Liver (tissue), 3 donors: ENCODE data around the gene CHAT.

ENCODE experiments used
- EGR1 ChIP-seq, 2 donors: IDR thresholded peaks; 2 replicates each; pipeline ENCODE4 v1.6.1; 2016 to 2018; ENCODE audit warnings: antibody characterized with exemption in 2 of 2, low read depth in 2 of 2
- FOXA1 ChIP-seq: IDR thresholded peaks from 2 replicates; pipeline ENCODE4 v1.6.1; 2016; ENCODE audit warnings: antibody characterized with exemption
- HNF4G ChIP-seq: IDR thresholded peaks from 2 replicates; pipeline ENCODE4 v1.6.1; 2016; ENCODE audit warnings: antibody characterized with exemption
- JUND ChIP-seq, 2 donors: IDR thresholded peaks; 2 replicates each; pipeline ENCODE4 v1.6.1; 2016; ENCODE audit warnings: antibody characterized with exemption in 2 of 2
- RAD21 ChIP-seq, 2 donors: IDR thresholded peaks; 2 replicates each; pipeline ENCODE4 v1.6.1; 2016; ENCODE audit warnings: antibody characterized with exemption in 2 of 2, mild to moderate bottlenecking in 2 of 2
- SP1 ChIP-seq: IDR thresholded peaks from 2 replicates; pipeline ENCODE4 v1.6.1; 2018; ENCODE audit warnings: antibody characterized with exemption, mild to moderate bottlenecking
- TAF1 ChIP-seq: conservative IDR thresholded peaks from 2 replicates; pipeline ENCODE4 v1.6.1; 2016; ENCODE audit warnings: antibody characterized with exemption, mild to moderate bottlenecking
- YY1 ChIP-seq: IDR thresholded peaks from 2 replicates; pipeline ENCODE4 v1.6.1; 2016; ENCODE audit warnings: antibody characterized with exemption, mild to moderate bottlenecking
- TF ChIP-seq, protein P1 (sequence below): fragments of 150-350 bp; IDR thresholded peaks from 2 replicates; pipeline ENCODE4 v1.5.1; 2017; ENCODE audit warnings: improper control_type of control experiment, low read depth, low read length; ENCODE audit not compliant: missing input control
- TF ChIP-seq, protein P2 (sequence below): IDR thresholded peaks from 2 replicates; pipeline ENCODE4 v1.6.1; 2016; ENCODE audit warnings: antibody characterized with exemption
- TF ChIP-seq, protein P3 (sequence below): IDR thresholded peaks from 2 replicates; pipeline ENCODE4 v1.6.1; 2016; ENCODE audit warnings: antibody characterized with exemption, mild to moderate bottlenecking
- donor health status: healthy.
- donor health status: healthy.

DNA sequence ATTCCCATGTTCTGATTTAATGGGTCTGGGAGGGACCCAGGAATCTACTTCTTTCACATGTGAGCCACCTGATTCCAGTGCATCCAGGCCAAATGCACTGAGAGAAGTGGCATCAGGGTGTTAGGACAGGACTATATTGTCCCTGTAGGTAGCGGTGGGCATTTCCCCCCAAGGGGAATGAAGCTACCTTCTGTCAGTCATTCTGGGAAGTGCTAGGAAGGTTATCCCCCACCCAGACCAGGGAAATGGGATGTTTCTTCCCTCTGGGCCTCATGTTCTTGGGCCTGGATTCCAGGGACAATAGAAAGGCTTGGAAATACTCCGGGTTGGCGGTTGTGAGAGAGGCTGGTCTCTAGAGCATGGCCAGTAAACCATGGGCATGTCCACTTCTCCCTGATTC lies 86.4 kb downstream of the CHAT start:
- TF ChIP-seq HNF4G (no peak), TAF1 (no peak), SP1 (no peak), EGR1 (IDR thresholded peaks at IDR 0.05; ENCODE audit: low read depth in 2 of 2) (no peak), FOXA1 (no peak), RAD21 (IDR thresholded peaks at IDR 0.05) (no peak), YY1 (no peak), JUND (IDR thresholded peaks at IDR 0.05) (no peak)
- TF ChIP-seq, protein P1, sequence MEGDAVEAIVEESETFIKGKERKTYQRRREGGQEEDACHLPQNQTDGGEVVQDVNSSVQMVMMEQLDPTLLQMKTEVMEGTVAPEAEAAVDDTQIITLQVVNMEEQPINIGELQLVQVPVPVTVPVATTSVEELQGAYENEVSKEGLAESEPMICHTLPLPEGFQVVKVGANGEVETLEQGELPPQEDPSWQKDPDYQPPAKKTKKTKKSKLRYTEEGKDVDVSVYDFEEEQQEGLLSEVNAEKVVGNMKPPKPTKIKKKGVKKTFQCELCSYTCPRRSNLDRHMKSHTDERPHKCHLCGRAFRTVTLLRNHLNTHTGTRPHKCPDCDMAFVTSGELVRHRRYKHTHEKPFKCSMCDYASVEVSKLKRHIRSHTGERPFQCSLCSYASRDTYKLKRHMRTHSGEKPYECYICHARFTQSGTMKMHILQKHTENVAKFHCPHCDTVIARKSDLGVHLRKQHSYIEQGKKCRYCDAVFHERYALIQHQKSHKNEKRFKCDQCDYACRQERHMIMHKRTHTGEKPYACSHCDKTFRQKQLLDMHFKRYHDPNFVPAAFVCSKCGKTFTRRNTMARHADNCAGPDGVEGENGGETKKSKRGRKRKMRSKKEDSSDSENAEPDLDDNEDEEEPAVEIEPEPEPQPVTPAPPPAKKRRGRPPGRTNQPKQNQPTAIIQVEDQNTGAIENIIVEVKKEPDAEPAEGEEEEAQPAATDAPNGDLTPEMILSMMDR: no peak
- TF ChIP-seq, protein P2, sequence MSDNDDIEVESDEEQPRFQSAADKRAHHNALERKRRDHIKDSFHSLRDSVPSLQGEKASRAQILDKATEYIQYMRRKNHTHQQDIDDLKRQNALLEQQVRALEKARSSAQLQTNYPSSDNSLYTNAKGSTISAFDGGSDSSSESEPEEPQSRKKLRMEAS: no peak
- TF ChIP-seq, protein P3, sequence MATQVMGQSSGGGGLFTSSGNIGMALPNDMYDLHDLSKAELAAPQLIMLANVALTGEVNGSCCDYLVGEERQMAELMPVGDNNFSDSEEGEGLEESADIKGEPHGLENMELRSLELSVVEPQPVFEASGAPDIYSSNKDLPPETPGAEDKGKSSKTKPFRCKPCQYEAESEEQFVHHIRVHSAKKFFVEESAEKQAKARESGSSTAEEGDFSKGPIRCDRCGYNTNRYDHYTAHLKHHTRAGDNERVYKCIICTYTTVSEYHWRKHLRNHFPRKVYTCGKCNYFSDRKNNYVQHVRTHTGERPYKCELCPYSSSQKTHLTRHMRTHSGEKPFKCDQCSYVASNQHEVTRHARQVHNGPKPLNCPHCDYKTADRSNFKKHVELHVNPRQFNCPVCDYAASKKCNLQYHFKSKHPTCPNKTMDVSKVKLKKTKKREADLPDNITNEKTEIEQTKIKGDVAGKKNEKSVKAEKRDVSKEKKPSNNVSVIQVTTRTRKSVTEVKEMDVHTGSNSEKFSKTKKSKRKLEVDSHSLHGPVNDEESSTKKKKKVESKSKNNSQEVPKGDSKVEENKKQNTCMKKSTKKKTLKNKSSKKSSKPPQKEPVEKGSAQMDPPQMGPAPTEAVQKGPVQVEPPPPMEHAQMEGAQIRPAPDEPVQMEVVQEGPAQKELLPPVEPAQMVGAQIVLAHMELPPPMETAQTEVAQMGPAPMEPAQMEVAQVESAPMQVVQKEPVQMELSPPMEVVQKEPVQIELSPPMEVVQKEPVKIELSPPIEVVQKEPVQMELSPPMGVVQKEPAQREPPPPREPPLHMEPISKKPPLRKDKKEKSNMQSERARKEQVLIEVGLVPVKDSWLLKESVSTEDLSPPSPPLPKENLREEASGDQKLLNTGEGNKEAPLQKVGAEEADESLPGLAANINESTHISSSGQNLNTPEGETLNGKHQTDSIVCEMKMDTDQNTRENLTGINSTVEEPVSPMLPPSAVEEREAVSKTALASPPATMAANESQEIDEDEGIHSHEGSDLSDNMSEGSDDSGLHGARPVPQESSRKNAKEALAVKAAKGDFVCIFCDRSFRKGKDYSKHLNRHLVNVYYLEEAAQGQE: no peak
